CMK (cell line): ENCODE results near the gene HRH3.

Experiments
- DNase-seq: peaks from one replicate; pipeline ENCODE4 v3.0.0-alpha.2; 2010; ENCODE audit warnings: low read depth

HRH3 gene

DNA sequence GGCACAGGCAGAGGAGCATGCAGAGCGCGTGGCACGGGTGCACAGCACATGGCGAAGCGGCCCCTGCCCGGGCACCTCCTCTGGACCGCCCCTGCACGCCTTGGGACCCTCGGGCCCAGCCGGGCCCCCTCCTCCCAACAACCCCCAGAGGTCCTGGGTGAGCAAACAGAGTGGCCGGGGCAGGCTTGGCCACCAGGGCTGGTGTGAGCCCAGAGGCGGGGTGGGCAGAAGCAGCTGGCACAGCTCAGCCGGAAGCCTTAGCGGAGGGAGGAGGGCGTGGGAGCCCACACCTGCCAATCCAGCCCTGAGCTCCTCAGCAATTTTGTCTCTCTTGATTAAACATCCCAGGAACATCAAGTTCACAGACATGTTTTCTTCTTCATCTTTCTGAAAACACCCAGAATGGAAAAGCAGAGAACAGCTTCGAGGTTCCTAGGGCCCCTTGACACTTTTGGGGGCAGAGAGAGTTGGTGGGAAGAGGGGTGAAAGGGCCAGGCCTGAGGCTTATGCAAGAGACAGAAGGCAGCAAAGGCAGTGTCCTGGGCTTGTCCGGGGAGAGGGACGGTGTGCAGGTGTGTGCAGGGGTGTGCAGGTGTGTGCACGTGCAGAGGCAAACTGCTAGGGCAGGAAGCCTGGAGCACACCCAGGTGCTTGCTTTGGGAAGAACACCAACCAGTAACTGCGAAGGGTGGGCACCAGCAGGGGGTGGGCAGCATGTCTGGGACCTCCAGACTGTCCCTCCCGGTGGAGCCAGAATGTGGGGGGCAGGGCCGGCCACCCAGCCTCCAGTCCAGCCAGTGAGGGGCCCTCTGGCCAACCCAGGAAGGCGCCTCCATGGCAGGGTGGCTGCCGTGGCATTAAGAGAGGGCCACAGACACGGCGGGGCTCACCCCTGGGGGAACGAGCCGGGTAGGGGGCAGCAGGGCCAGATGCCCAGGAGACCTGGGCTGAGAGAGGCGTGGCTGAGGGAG, 4.8 kb downstream of the HRH3 start:
- no peak for DNase-seq

DNA sequence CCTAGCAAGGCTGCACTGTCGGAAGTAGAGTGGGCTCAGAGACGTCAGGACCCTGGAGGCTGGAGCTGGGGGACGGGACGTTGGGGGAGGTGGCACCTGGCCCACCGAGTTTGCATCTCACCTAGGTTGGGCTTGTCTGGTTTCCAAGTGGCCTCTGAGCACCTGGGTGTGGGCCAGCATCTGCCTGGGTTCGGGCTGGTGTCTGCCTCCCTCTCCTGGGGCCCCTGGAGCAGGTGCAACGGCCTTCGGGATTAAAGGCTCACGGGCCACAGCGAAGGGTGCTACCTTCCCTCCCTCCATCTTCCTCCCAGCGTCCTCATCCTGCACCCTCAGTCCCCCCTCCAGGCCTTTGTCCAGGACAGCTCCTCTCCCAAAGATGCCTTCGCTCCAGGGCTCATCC, 6.0 kb downstream of the HRH3 start:
- DNase-seq = no peak

DNA sequence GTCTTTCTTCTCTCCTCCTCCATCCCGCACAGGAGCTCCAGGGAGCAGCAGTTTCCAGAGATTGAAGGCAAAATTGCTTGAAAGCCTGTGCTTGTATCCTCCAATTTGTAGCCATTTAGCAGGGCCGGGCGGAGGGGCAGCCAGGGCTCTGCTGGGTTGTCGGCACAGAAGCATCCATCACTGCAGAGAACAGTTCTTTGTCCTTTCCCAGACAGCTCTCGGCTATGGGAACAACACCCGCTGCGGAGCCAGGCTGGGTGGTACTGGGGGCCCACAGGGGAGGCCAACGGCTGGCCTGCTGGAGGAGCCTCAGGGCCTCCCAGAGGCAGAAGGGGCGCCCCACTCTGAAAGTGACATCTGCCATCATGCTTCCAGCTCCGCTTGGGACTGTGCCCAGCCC, 7.8 kb downstream of the HRH3 start:
- no peak for DNase-seq

DNA sequence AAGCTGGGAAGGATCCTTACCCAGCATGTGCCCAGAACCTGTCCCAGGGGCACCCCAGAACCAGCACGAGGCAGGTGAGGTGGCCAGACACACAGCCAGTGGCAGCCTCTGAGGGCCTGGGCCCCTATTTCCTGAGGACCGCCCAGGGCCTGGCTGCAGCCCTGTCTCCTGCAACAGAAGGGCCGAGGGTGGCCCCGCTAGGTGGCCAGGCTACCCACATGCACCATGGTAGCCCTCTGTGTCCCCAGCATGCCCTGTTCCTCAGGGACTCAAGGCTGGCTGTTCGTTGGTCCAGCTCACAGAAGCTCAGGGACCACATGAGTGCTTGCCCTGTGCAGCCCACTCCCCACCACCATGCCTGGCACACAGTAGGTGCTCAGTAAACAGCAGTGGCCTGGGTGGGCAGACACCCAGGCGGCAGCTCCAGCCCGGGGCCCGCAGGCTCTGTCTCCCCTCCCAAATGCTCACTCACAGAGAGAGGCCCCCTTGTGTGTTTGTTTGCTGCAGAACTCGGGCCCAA, 8.2 kb downstream of the HRH3 start:
- no peak for DNase-seq

DNA sequence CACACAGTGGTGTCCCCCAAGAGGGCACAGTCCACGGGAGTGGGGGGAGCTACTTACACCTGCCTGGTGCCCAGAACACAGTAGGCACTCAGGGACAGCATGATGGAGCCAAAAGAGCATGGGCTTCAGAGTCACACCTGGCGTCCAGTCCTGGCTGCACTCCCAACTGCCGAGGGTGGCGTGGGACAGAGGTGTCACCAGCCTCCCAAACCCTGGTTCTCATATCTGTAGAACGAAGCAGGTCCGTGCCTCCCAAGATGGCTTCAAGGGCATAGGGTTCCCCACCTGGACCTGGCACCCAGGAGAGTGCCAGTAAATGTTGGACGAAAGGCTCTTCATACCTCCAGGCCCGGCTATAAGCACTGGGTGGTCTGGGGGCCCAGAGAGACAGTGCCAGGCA, 8.9 kb downstream of the HRH3 start:
- DNase-seq = no peak

DNA sequence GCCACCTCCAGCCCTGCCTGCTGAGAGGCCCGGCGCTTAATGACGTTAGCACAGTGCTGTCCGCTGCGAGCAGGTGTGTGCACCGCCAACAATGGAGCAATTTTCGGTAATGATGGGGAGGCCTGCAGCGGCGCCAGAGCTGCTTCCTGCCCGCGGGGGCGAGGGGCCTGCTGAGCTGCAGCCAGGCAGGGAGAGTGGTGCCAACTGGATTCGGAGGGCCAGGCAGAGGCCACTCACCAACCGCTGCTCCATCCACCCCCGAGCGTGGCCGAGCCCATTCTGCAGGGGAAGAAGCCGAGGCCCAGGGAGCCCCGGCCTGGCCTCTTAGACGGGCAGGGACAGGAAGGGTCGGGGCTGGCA, 9.6 kb downstream of the HRH3 start:
- DNase-seq = no peak

DNA sequence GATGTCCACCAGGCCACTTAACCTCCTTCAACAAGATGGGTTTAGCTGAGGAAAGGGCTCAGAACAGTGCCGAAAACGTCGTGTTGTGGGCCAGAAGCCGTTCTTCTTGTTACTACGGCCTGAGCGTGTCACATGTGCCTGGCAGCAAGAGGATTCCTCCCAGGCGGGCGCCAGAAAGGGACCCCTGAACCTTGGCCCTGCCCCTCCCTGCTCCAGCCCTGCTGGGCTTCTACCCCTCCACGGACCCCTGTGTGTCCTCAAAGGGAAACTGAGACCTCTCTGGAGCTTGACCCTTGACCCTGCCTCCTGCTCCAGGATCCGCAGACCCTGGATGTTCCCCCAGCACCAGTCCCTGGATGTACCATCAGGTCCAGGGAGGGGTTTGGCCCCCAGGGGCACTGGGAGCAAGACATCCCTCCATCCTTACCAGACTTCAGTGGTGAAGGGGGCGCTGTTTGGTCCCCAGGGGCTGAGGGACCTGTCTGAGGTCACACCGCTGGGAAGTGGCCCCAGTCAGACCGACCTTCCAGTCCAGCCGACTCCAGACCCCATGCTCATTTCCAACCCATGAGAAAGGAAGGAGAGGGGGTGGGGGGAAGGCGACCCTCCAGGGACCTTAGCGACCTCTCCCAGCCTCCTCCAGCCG, 10.1 kb downstream of the HRH3 start:
- no peak for DNase-seq

DNA sequence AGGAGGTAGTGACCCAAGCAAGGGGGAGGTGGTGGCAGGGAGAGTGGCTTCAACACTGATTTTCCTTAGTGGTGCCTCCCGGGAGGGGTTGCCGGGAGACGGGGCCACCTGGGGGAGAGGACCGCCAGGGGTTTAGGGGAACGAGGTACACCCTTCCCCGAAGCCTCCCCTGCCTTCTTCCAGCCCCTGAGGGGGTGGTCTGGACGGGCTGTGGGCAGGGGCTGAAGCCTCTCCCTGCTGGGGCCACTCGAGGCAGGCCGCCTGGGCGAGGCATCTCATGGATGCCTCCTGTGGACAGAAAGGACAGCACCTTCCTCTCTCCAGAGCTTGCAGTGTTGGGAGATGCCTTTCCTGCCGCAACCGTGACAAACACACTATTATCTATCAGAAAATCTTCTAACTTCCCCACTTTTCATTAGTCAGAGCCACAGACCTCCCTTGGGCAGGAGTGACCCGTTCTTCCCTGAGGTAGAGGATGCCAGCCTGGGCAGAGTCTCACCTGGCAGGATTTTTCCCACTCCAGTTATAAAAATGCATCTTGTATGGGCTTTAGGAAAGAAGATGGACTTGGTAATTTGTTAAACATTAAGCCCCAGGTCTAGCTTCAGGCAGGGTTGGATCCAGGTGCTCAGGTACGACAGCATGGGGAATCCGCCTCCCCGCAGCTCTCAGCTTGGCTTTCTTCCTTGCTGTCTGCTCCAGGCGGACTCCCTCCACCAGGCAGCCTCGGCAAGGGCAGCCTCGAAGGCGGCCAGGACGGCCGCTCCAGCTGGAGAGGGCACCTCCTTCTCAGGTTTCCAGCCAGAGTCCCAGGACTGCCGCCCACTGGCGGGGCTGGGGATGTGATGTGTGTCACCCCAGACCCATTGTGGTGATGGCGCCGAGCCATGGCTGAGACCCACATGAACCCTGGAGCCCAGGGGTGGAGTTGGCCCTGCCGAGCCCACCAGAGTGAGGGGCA, 11.0 kb downstream of the HRH3 start:
- DNase-seq = no peak

DNA sequence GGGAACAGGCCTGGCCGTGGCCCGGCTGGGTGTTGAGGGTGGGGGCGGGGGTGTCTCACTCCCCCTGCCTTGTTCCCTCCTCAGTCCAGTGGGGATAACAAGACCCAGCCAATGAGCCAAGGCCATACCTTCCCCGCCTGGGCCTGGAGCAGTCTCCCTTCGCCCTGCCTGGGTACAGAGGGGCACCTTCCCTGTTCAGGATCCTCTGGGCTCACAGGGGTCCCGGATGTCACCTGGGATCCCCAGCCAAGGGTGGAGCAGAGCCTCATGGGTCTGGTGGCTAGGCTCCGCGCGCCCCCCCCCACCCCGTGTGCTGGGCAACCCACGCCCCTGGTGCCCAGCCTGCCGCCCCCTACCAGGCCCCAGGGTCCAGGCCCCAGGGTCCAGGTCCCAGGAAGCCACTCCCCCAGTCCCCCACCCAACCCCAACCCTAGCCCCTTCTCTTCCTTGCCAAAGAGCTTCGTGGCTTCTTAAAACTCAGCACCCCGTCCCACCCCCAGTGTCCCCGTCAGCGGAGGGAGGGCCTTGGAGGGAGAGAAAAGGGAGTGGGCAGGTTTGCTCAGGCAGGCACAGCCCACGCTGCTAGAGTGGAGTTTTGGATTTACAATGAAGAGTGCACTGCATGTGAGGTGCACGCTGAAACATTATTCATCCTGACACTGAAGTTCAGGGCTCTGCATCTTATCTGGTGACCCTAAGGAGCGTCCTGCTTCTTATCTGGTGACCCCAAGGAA, 11.8 kb downstream of the HRH3 start:
- DNase-seq = no peak

DNA sequence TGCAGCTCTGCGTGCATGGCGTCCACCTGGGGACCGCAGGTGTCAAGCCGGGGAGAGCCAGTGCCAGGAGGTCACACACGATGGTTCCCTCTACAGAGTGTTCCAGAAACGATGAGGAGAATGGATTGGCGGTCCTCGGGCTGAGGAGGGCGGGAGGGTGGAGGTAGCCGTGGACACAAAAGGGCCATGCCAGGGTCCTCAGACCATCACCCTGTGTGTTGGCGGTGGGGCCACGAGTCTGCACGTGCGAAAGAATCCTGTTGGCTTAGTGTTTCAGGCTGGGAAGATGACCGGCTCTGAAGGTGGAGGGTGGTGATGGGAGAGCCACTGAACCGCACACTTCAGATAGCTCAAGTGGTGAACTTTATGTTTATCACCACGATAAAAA, 13.7 kb downstream of the HRH3 start:
- DNase-seq = no peak

DNA sequence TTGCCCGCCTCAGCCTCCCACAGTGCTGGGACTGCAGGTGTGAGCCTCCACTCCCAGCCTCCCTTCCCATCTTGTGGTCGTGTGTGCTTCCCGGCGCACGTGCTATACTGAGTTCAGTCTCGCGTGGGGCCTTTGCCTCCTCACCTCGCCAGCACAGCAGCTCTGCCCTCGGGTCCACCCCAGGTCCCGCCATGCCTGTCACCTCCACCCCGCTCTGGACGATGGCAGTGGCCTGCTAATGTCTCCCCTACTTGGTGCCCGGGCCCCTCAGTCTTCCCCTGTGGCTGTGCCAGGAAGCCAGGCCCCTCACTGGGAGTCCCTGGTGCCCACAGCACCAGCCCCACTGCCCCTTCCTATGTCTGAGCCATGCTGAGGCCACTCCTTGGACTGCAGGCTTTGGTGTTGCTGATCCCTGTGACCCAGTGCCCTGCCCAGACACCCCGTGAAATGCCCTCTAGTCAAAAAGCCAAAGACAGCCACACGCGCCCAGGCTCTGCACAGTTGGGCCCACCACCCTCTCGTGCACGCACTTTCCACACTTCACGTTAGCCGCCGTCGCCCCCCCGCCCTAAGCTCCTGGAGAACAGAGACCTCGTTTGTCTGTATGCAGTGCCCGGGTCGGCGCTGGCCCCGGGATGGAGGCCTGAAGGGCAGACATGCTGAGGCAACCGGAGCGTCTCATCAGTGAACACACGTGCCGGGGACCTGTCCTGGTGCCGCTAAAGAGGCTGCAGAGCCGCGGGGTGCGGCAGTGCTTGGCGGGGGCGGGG, 14.3 kb downstream of the HRH3 start:
- DNase-seq = no peak

DNA sequence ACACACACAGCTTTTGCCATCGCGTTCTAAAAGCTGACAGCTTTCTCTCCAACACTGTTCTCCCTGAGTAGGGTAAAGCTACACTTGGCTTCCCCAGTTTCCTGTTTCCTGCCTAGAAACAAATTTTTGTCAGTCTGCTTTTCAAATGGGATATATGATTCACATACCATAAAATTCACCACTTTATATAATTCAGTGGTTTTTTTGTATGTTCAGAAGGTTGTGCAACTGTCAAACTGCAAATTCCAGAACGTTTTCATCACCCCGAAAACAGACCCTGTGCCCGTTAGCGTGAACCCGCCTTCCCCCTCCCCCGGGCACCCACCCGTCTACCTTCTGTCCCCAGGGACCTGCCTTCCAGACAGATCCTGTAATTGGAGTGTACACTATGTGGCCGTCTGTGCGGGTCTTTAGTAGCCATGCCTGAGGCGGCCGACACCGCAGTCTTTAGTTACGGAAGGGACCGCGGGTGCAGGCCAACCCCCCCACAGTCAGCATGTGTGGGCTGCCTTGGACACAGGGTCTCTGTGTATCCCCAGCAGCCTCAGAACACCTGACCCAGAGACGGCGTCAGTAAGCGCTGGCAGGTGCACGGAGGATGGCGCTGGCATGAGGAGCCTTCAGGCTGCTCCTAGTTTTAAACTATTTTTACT, 16.6 kb downstream of the HRH3 start:
- DNase-seq = no peak

DNA sequence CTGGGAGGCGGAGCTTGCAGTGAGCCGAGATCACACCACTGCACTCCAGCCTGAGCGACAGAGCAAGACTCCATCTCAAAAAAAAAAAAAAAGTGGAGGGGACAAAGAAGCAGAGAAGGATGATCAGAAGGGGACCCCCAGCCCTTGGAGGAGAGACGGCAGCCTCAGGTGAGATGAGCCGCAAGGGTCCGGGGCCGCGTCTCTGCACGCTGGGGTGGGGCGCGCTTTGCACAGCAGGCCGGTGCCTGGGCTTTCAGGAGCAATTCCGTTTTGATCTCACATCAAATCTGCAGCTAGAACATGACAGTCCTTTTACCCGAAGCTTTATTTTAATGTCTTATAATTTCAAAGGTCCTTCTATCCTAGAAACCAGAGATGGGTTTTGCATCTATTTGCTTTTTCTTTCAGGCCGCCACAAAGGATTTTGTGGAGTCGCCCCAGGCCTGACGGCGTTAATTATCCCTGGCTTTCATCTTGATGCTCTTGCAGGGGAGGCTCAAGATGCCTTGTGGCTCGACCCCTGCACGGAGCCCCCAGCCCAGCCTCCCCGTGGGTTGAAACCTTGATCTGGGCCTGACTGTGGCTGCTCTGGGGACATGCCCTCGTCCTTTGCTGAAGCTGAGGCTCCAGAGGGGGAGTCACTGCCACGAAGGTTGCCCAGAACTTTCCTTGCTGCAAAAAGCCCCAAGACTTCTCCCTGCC, 17.3 kb downstream of the HRH3 start:
- DNase-seq = no peak

DNA sequence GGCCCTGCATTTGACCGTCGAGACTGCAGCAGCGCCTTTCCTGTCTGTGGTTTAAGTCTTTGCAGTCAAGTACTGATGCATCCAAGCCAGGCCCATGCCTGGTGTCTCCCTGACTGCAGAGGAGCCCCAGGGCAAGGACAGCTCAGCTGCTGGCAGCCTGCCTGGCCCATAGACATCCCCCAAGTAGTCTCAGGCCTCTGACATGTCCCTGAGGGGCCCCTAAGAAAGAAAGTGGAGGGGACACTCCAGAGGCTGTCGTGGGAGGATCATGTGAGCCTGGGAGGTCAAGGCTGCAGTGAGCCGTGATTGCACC, 18.0 kb downstream of the HRH3 start:
- no peak for DNase-seq

DNA sequence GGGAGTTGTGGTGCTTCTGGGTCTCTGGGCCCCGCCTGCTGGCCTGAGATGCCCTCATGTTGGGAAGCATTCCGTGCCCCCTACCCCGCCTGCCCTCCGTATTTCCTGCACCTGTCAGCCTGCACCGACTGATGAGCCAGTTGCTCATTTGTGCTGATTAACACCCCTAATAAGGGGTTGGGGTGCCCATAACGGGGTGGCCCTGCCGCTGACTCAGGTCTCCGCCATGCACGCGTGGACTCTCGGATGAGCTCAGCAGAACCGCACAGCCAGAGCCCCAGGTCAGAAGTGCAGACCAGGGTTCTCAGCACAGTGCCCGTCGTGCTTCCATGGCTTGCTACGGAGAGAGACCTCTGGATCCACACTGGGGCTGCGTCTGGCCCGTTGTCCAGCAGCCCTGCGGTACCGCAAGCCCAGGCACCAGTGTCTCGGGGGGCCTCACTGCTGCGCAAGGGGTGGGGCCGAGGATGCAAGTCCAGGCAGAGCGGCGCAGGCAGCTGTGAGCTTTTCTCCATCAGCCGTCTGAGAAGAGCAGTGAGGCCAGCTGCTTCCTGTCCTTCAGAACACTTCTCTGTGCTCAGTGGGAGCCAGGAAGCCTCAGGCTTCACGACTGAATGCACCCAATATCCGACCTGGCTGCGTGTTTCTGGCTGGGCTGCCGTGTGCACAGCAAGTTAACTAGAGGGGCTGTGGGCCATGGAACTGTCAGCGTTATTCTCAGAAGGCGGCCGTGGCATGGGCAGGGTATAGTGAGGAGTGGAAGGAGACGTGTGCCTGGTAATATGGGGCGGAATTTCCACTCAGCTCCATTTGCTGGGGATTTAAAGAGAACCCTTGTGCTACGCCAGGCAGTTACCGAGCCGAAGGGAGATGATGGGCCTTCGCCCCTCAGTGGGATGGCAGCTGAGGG, 18.6 kb downstream of the HRH3 start:
- DNase-seq = no peak

DNA sequence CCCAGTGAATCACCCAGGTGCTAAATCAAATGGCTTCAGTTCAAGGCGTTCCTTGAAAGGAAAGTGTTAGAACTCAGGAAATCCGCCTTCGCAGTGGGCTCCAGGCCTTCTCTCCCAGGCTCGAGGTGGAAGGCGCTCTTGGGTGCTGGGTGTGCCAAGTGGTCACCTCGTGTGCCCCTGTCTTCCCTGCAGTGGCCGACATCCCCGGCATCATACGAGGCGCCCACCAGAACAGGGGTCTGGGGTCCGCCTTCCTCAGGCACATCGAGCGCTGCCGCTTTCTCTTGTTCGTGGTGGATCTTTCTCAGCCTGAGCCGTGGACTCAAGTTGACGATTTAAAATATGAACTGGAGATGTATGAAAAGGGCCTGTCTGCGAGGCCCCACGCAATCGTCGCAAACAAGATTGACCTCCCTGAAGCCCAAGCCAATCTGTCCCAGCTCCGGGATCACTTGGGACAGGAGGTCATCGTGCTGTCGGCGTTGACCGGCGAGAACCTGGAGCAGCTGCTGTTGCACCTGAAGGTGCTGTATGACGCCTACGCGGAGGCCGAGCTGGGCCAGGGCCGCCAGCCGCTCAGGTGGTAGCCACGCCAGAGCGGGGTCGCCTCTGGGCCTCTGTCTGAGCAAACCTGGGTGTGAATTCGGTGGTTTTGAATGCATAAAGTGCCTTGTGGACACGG, 19.4 kb downstream of the HRH3 start:
- DNase-seq = no peak

DNA sequence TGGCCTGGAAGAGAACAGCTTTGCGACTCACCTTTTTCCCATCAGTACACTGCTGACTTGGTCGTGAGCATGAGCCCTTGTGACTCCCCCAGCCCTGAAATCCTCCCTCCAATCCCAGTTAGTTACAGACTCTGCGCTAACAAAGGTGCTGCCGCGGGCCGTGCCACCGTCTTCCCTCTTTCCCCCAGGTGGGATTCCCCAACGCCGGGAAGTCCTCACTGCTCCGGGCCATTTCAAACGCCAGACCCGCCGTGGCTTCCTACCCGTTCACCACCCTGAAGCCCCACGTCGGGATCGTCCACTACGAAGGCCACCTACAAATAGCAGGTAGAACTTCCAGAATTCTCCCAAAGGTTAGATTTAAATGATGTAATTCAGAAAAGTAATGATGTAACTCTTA, 21.1 kb downstream of the HRH3 start:
- no peak for DNase-seq

DNA sequence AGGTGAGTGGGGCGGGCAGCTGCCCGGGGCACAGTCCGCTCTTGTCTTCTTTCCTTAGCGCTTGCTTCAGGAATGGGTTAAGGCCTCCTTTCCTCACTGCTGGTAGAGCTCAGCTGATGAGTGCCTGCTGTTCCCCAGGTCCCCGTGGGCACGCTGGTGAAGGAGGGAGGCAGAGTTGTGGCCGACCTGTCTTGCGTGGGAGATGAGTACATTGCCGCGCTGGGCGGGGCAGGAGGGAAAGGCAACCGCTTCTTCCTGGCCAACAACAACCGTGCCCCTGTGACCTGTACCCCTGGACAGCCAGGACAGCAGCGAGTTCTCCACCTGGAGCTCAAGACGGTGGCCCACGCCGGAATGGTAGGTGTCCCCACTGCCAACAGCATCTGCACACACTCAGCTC, 21.6 kb downstream of the HRH3 start:
- DNase-seq = no peak
